HepG2 (cell line): ENCODE data around the gene CA14. TPM values are rescaled to one million over a fixed set of nuclear protein-coding genes. Genes with fewer than 3 reads are reported as not detected.

ENCODE experiments used
- ATF5 ChIP-seq: sonication (generic); formaldehyde crosslinking; IDR thresholded peaks from 2 replicates; pipeline ENCODE4 v1.4.0; 2020; ENCODE audit warnings: mild to moderate bottlenecking, low read depth, missing genetic modification reagents
- EHMT2 ChIP-seq: fragments of 200-600 bp; sonication (generic); IDR thresholded peaks from 2 replicates; pipeline ENCODE4 v1.7.0; 2017; ENCODE audit warnings: antibody characterized with exemption, low read depth, low read length, borderline replicate concordance
- FOXC1 ChIP-seq: sonication (generic); formaldehyde crosslinking; IDR thresholded peaks from 2 replicates; pipeline ENCODE4 v1.8.0; 2022; ENCODE audit warnings: mild to moderate bottlenecking, missing genetic modification reagents, borderline replicate concordance
- GZF1 ChIP-seq: sonication (generic); formaldehyde crosslinking; IDR thresholded peaks from 2 replicates; pipeline ENCODE4 v1.5.1; 2020; ENCODE audit warnings: mild to moderate bottlenecking, missing genetic modification reagents
- HHEX ChIP-seq: IDR thresholded peaks from 2 replicates; pipeline ENCODE4 v1.6.1; 2016; ENCODE audit warnings: control low read depth
- KMT2A ChIP-seq: sonication (generic); formaldehyde crosslinking; IDR thresholded peaks from 2 replicates; pipeline ENCODE4 v1.4.0; 2020; ENCODE audit warnings: missing genetic modification reagents
- NFIC ChIP-seq: IDR thresholded peaks from 2 replicates; pipeline ENCODE4 v1.6.1; 2012; ENCODE audit warnings: mild to moderate bottlenecking, low read length, inconsistent platforms
- ZNF557 ChIP-seq: sonication (generic); formaldehyde crosslinking; IDR thresholded peaks from 2 replicates; pipeline ENCODE4 v1.4.0; 2020; ENCODE audit warnings: missing genetic modification reagents
- ZNF768 ChIP-seq: sonication (generic); formaldehyde crosslinking; IDR thresholded peaks from 2 replicates; pipeline ENCODE4 v1.4.0; 2020; ENCODE audit warnings: missing genetic modification reagents
- ZNF83 ChIP-seq: sonication (generic); formaldehyde crosslinking; IDR thresholded peaks from 2 replicates; pipeline ENCODE4 v1.4.0; 2020; ENCODE audit warnings: missing genetic modification reagents, mild to moderate bottlenecking, borderline replicate concordance
- polyA plus RNA-seq, 8 experiments: library from polyadenylated mRNA; depleted of rRNA in 3 of 8; stranded (reverse) in 7 of 8; unstranded in 1 of 8; fragments of >200 nt; fragmentation: Illumina TruSeq in 4 of 8; extraction: Trizol in 4 of 8; gene quantifications; 2 replicates each; pipeline versions ENCODE4 v1.2.1 to v1.2.3, GENCODE V29; 2011 to 2016; ENCODE audit warnings: low read depth in 4 of 8, missing spikeins in 1 of 8, mixed read lengths in 1 of 8; ENCODE audit not compliant: insufficient read depth in 1 of 8
- total RNA-seq, 5 experiments: library from RNA; depleted of rRNA; stranded (reverse); fragments of >200 nt; fragmentation: Illumina TruSeq; extraction: Trizol; gene quantifications; 2 replicates each; pipeline ENCODE4 v1.2.3, GENCODE V29; 2016; ENCODE audit warnings: low read depth in 1 of 5
- TF ChIP-seq, protein P1 (sequence below): IDR thresholded peaks from 2 replicates; pipeline ENCODE4 v1.6.1; 2018; ENCODE audit warnings: missing genetic modification reagents
- TF ChIP-seq, protein P2 (sequence below): sonication (generic); formaldehyde crosslinking; IDR thresholded peaks from 2 replicates; pipeline ENCODE4 v1.5.1; 2020; ENCODE audit warnings: mild to moderate bottlenecking, missing genetic modification reagents, borderline replicate concordance
- TF ChIP-seq, protein P3 (sequence below): sonication (generic); formaldehyde crosslinking; IDR thresholded peaks from 2 replicates; pipeline ENCODE4 v1.4.0; 2020; ENCODE audit warnings: mild to moderate bottlenecking, missing genetic modification reagents, borderline replicate concordance
- TF ChIP-seq, protein P4 (sequence below): sonication (generic); formaldehyde crosslinking; IDR thresholded peaks from 2 replicates; pipeline ENCODE4 v1.8.1; 2023; ENCODE audit warnings: mild to moderate bottlenecking, inconsistent platforms, moderate library complexity, missing genetic modification reagents, borderline replicate concordance

Gene CA14
- total and polyA plus RNA-seq, 2 of the 13 experiments (the other 11 are each of a cell fraction or from before 2014, with no cell fraction given), result 2.4 to 8.5 TPM

GRCh38 chr1:150268705-150269403 is 11.3 kb downstream of the CA14 start, which contains the start of gene APH1A (continued):
- TF ChIP-seq, protein P1, sequence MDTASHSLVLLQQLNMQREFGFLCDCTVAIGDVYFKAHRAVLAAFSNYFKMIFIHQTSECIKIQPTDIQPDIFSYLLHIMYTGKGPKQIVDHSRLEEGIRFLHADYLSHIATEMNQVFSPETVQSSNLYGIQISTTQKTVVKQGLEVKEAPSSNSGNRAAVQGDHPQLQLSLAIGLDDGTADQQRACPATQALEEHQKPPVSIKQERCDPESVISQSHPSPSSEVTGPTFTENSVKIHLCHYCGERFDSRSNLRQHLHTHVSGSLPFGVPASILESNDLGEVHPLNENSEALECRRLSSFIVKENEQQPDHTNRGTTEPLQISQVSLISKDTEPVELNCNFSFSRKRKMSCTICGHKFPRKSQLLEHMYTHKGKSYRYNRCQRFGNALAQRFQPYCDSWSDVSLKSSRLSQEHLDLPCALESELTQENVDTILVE (CRISPR knock-in tag), result 0 out of 2 replicates have a peak, but pooled peaks have one; percentile 48
- peak; percentile 47 for TF ChIP-seq ZNF768
- no peak for TF ChIP-seq ZNF557 (CRISPR knock-in tag)
- TF ChIP-seq, protein P2, sequence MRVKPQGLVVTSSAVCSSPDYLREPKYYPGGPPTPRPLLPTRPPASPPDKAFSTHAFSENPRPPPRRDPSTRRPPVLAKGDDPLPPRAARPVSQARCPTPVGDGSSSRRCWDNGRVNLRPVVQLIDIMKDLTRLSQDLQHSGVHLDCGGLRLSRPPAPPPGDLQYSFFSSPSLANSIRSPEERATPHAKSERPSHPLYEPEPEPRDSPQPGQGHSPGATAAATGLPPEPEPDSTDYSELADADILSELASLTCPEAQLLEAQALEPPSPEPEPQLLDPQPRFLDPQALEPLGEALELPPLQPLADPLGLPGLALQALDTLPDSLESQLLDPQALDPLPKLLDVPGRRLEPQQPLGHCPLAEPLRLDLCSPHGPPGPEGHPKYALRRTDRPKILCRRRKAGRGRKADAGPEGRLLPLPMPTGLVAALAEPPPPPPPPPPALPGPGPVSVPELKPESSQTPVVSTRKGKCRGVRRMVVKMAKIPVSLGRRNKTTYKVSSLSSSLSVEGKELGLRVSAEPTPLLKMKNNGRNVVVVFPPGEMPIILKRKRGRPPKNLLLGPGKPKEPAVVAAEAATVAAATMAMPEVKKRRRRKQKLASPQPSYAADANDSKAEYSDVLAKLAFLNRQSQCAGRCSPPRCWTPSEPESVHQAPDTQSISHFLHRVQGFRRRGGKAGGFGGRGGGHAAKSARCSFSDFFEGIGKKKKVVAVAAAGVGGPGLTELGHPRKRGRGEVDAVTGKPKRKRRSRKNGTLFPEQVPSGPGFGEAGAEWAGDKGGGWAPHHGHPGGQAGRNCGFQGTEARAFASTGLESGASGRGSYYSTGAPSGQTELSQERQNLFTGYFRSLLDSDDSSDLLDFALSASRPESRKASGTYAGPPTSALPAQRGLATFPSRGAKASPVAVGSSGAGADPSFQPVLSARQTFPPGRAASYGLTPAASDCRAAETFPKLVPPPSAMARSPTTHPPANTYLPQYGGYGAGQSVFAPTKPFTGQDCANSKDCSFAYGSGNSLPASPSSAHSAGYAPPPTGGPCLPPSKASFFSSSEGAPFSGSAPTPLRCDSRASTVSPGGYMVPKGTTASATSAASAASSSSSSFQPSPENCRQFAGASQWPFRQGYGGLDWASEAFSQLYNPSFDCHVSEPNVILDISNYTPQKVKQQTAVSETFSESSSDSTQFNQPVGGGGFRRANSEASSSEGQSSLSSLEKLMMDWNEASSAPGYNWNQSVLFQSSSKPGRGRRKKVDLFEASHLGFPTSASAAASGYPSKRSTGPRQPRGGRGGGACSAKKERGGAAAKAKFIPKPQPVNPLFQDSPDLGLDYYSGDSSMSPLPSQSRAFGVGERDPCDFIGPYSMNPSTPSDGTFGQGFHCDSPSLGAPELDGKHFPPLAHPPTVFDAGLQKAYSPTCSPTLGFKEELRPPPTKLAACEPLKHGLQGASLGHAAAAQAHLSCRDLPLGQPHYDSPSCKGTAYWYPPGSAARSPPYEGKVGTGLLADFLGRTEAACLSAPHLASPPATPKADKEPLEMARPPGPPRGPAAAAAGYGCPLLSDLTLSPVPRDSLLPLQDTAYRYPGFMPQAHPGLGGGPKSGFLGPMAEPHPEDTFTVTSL, result no peak
- TF ChIP-seq EHMT2, result no peak
- TF ChIP-seq, protein P3, sequence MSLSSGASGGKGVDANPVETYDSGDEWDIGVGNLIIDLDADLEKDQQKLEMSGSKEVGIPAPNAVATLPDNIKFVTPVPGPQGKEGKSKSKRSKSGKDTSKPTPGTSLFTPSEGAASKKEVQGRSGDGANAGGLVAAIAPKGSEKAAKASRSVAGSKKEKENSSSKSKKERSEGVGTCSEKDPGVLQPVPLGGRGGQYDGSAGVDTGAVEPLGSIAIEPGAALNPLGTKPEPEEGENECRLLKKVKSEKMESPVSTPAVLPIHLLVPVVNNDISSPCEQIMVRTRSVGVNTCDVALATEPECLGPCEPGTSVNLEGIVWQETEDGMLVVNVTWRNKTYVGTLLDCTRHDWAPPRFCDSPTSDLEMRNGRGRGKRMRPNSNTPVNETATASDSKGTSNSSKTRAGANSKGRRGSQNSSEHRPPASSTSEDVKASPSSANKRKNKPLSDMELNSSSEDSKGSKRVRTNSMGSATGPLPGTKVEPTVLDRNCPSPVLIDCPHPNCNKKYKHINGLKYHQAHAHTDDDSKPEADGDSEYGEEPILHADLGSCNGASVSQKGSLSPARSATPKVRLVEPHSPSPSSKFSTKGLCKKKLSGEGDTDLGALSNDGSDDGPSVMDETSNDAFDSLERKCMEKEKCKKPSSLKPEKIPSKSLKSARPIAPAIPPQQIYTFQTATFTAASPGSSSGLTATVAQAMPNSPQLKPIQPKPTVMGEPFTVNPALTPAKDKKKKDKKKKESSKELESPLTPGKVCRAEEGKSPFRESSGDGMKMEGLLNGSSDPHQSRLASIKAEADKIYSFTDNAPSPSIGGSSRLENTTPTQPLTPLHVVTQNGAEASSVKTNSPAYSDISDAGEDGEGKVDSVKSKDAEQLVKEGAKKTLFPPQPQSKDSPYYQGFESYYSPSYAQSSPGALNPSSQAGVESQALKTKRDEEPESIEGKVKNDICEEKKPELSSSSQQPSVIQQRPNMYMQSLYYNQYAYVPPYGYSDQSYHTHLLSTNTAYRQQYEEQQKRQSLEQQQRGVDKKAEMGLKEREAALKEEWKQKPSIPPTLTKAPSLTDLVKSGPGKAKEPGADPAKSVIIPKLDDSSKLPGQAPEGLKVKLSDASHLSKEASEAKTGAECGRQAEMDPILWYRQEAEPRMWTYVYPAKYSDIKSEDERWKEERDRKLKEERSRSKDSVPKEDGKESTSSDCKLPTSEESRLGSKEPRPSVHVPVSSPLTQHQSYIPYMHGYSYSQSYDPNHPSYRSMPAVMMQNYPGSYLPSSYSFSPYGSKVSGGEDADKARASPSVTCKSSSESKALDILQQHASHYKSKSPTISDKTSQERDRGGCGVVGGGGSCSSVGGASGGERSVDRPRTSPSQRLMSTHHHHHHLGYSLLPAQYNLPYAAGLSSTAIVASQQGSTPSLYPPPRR (CRISPR knock-in tag), result no peak
- peak; percentile 93 for TF ChIP-seq KMT2A (CRISPR knock-in tag)
- no peak for TF ChIP-seq NFIC
- no peak for TF ChIP-seq FOXC1 (CRISPR knock-in tag)
- no peak for TF ChIP-seq HHEX (CRISPR knock-in tag)
- no peak for TF ChIP-seq ATF5 (CRISPR knock-in tag)
- TF ChIP-seq GZF1, result no peak
- TF ChIP-seq ZNF83 (CRISPR knock-in tag), result no peak
- TF ChIP-seq, protein P4, sequence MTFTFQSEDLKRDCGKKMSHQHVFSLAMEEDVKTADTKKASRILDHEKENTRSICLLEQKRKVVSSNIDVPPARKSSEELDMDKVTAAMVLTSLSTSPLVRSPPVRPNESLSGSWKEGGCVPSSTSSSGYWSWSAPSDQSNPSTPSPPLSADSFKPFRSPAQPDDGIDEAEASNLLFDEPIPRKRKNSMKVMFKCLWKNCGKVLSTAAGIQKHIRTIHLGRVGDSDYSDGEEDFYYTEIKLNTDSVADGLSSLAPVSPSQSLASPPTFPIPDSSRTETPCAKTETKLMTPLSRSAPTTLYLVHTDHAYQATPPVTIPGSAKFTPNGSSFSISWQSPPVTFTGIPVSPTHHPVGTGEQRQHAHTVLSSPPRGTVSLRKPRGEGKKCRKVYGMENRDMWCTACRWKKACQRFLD, result peak; percentile 62; the same call in 1 of the 2 replicates
